SK-N-SH (cell line): ENCODE data around the gene GRIP2. TPM values are rescaled to one million over a fixed set of nuclear protein-coding genes. Genes with fewer than 3 reads are reported as not detected.
A peak's percentile ranks its signal among the peaks of the same experiment; 100 is the strongest.

Experiments
- CTCF ChIA-PET: fragments of 300-600, 350-600 bp; formaldehyde crosslinking; extraction: SDS; loops from one replicate; lab custom pipeline; 2021; lab: Yijun Ruan, JAX
- POLR2A ChIA-PET: fragments of 350-600 bp; sonication (Branson Sonifier 250); formaldehyde crosslinking; extraction: SDS; loops from one replicate; lab custom pipeline; 2020; ENCODE audit warnings: antibody characterized with exemption, inconsistent platforms; lab: Yijun Ruan, JAX
- DNase-seq: peaks from one replicate; pipeline ENCODE4 v3.0.0; 2012
- H2AFZ ChIP-seq: fragments of 200-600 bp; sonication (generic); 2 replicates; pipeline ENCODE4 v1.8.1; 2016; ENCODE audit warnings: antibody characterized with exemption, mild to moderate bottlenecking, low read depth
- H3F3A ChIP-seq: fragments of 200-600 bp; sonication (generic); replicated peaks from 2 replicates; pipeline ENCODE3; 2016; ENCODE audit warnings: antibody characterized with exemption, mild to moderate bottlenecking; ENCODE audit not compliant: insufficient read depth
- H3K27ac ChIP-seq, 2 experiments: fragments of 200-500 bp in 1 of 2; fragments of 200-600 bp in 1 of 2; sonication (Bioruptor generic) in 1 of 2; sonication (generic), shearing (Covaris generic) in 1 of 2; 2 replicates each; pipeline versions ENCODE4 v1.5.1 to v1.6.1; 2014 to 2016; ENCODE audit warnings: low read depth in 2 of 2, inconsistent platforms in 1 of 2, low read length in 1 of 2, mild to moderate bottlenecking in 1 of 2, mixed read lengths in 1 of 2
- H3K27me3 ChIP-seq: fragments of 200-600 bp; sonication (generic), shearing (Covaris generic); 2 replicates; pipeline ENCODE4 v1.6.1; 2016; ENCODE audit warnings: mixed run types; ENCODE audit not compliant: insufficient read depth
- H3K36me3 ChIP-seq, 2 experiments: fragments of 200-500 bp in 1 of 2; fragments of 200-600 bp in 1 of 2; sonication (Bioruptor generic) in 1 of 2; sonication (generic) in 1 of 2; replicated peaks in 1 of 2; 2 replicates each; pipeline versions ENCODE3 to v1.5.1; 2014 to 2016; ENCODE audit warnings: low read length in 1 of 2, mild to moderate bottlenecking in 1 of 2; ENCODE audit not compliant: insufficient read depth in 2 of 2, control insufficient read depth in 1 of 2
- H3K4me1 ChIP-seq, 2 experiments: fragments of 200-500 bp in 1 of 2; fragments of 200-600 bp in 1 of 2; sonication (Bioruptor generic) in 1 of 2; sonication (generic), shearing (Covaris generic) in 1 of 2; 2 replicates each; pipeline versions ENCODE4 v1.5.1 to v1.6.1; 2014 to 2016; ENCODE audit warnings: low read depth in 1 of 2, low read length in 1 of 2, mixed run types in 1 of 2; ENCODE audit not compliant: insufficient read depth in 2 of 2, control insufficient read depth in 1 of 2
- H3K4me2 ChIP-seq: fragments of 200-600 bp; sonication (generic), shearing (Covaris generic); 2 replicates; pipeline ENCODE4 v1.6.1; 2017; ENCODE audit warnings: mixed run types
- H3K4me3 ChIP-seq, 2 experiments: fragments of 200-500 bp in 1 of 2; fragments of 200-600 bp in 1 of 2; sonication (Bioruptor generic) in 1 of 2; sonication (generic), shearing (Covaris generic) in 1 of 2; 2 replicates each; pipeline versions ENCODE4 v1.5.1 to v1.8.1; 2014 to 2016; ENCODE audit warnings: low read depth in 2 of 2, inconsistent platforms in 1 of 2, low read length in 1 of 2, mild to moderate bottlenecking in 1 of 2, mixed read lengths in 1 of 2, moderate library complexity in 1 of 2
- H3K79me2 ChIP-seq: fragments of 200-600 bp; sonication (generic); 2 replicates; pipeline ENCODE4 v1.8.1; 2017; ENCODE audit warnings: mild to moderate bottlenecking; ENCODE audit not compliant: insufficient read depth
- H3K9ac ChIP-seq: fragments of 200-600 bp; sonication (generic); 2 replicates; pipeline ENCODE4 v1.6.1; 2017; ENCODE audit warnings: mixed run types
- H3K9me2 ChIP-seq: fragments of 200-600 bp; sonication (generic); 2 replicates; pipeline ENCODE4 v1.6.1; 2017; ENCODE audit warnings: mixed run types
- H3K9me3 ChIP-seq: fragments of 200-600 bp; sonication (generic); 2 replicates; pipeline ENCODE4 v1.6.1; 2017; ENCODE audit warnings: mixed run types, mild to moderate bottlenecking, moderate library complexity
- H4K20me1 ChIP-seq: fragments of 200-600 bp; sonication (generic); 2 replicates; pipeline ENCODE4 v1.6.1; 2017; ENCODE audit warnings: mild to moderate bottlenecking, mixed run types; ENCODE audit not compliant: insufficient read depth
- CHD2 ChIP-seq: fragments of 150-350 bp; IDR thresholded peaks from 2 replicates; pipeline ENCODE4 v1.6.1; 2018; ENCODE audit warnings: low read length; ENCODE audit not compliant: partially characterized antibody
- FOXJ3 ChIP-seq: sonication (generic); formaldehyde crosslinking; IDR thresholded peaks from 2 replicates; pipeline ENCODE4 v1.5.1; 2020; ENCODE audit warnings: mild to moderate bottlenecking, missing genetic modification reagents
- GATA2 ChIP-seq: sonication (generic); formaldehyde crosslinking; IDR thresholded peaks from 2 replicates; pipeline ENCODE4 v1.5.0; 2020; ENCODE audit warnings: mild to moderate bottlenecking, missing genetic modification reagents
- JUND ChIP-seq: IDR thresholded peaks from 2 replicates; pipeline ENCODE4 v1.4.0; 2012
- MEF2A ChIP-seq: IDR thresholded peaks from 2 replicates; pipeline ENCODE4 v1.4.0; 2012; ENCODE audit warnings: low read depth, borderline replicate concordance
- NRF1 ChIP-seq: IDR thresholded peaks from 2 replicates; pipeline ENCODE4 v1.6.1; 2012; ENCODE audit warnings: low read depth, mild to moderate bottlenecking, low read length
- POLR2AphosphoS5 ChIP-seq: IDR thresholded peaks from 2 replicates; pipeline ENCODE4 v1.6.1; 2012; ENCODE audit warnings: low read depth, low read length
- RAD21 ChIP-seq: IDR thresholded peaks from 2 replicates; pipeline ENCODE4 v1.6.1; 2012; ENCODE audit warnings: mild to moderate bottlenecking, low read length
- SMC3 ChIP-seq: IDR thresholded peaks from 2 replicates; pipeline ENCODE4 v1.6.1; 2012; ENCODE audit warnings: low read depth, low read length, improper control_type of control experiment
- WGBS: methylation state at CpG from one replicate; pipeline ENCODE4 v1.1.6; 2017; ENCODE audit warnings: low lambda C conversion rate; 5-methylcytosine and 5-hydroxymethylcytosine counted together
- polyA plus RNA-seq, 3 experiments: library from polyadenylated mRNA; depleted of rRNA; stranded (reverse); fragments of >200 nt; gene quantifications; 2 replicates each; pipeline ENCODE4 v1.2.3, GENCODE V29; 2012
- TF ChIP-seq, protein P1 (sequence below): IDR thresholded peaks from 2 replicates; pipeline ENCODE4; 2012

GRIP2 gene
- polyA plus RNA-seq, 1 of the 3 experiments (the other 2 are of a cell fraction): 0.15 TPM

DNA sequence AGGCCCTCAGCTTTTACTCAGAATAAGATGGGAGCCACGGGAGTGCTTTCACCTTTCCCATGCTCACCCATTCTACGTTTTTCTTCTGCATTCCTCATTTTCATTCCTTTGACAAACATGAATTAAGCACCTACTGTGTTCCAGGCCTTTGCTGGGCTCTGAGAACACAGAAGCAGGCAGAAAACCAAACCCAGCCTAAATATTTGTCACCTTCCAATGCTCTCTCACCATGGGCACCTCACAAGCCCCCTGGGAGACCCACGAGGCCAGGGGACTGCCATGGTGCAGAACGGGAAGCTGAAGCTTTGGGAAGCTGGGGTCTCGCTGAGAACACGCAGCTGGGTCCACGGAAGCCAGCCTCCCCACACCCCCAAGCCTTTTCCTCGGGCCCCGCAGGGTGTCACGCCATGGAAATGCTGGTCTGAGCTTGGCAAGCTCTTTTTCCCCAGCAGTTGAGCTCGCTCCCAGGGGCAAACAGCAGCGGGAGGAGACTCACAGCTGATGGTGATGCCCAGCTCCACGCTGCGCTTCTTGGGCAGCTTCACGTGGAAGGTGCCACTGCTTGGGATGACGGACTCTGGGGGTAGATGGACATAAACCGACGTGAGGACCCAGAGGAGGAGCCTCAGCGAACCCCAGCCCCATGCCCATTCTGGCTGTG is 27.7 kb downstream of the GRIP2 start (continued):
- TF ChIP-seq POLR2AphosphoS5 (no peak), RAD21 (no peak)

DNA sequence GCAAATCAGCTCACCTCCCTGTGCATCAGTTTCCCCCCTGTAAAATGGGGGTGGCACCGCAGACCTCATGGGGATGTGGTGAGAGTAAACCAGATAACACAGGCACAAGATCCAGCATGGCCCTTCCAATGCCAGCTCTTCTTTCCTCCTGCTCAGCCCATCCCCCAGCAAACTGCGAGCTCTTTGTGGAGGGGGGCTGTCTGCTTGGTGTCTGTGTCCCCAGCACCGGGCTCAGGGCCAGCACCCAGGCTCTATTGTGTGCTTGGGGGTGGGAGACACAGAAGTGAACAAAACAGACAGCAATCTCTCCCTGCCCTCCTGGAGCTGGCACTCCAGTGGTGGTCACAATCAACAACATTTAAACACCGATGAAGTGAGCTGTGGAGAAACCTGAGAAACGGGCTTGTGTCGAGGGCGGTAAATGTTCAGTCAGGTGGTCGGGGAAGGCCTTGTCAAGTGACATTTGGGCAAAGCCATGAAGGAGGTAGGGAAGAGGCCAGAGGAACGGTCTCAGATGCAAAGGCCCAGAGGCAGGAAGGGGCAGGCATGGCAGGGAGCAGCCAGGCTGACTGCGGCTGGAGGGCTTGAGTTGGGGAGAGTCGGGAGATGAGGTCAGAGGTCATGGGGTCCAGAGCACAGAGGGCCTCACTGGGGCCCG is 28.4 kb downstream of the GRIP2 start:
- Histone ChIP-seq H4K20me1 (no peaks in the 10 kb centered on the region), H2AFZ (no peak overlapping the region), H3K27ac (peak overlapping the region in 1 of 2 experiments; percentile 16; a peak in 1 of 4 replicates), H3K4me2 (no peak overlapping the region), H3K9me3 (no peaks in the 10 kb centered on the region), H3K4me1 (peaks cover 0 to 14% of the 10 kb centered on the region in 2 experiments; a peak in 1 of 4 replicates), H3K9me2 (no peaks in the 10 kb centered on the region), H3K9ac (no peak overlapping the region), H3K36me3 (no peaks in the 10 kb centered on the region), H3K4me3 (no peak overlapping the region), H3K79me2 (no peaks in the 10 kb centered on the region), H3K27me3 (no peaks in the 10 kb centered on the region), H3F3A (no peaks in the 10 kb centered on the region)
- POLR2A ChIA-PET: interaction anchor here (1.1 kb wide), 1 partner anchor 36 kb away, joined by 3 read pairs; no protein-coding TSS in a partner anchor
- 65% methylated on average over 10 of the region's 12 CpGs for WGBS
- DNase-seq: peak; percentile 62
- TF ChIP-seq, protein P1, sequence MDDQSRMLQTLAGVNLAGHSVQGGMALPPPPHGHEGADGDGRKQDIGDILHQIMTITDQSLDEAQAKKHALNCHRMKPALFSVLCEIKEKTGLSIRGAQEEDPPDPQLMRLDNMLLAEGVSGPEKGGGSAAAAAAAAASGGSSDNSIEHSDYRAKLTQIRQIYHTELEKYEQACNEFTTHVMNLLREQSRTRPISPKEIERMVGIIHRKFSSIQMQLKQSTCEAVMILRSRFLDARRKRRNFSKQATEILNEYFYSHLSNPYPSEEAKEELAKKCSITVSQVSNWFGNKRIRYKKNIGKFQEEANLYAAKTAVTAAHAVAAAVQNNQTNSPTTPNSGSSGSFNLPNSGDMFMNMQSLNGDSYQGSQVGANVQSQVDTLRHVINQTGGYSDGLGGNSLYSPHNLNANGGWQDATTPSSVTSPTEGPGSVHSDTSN: no peak
- peak; percentile 47 for TF ChIP-seq CHD2
- CTCF ChIA-PET: interaction anchor here (0.7 to 11.4 kb wide), 5 partner anchors 10 to 251 kb away, joined by 3 to 183 read pairs (median 3); no protein-coding TSS in a partner anchor

DNA sequence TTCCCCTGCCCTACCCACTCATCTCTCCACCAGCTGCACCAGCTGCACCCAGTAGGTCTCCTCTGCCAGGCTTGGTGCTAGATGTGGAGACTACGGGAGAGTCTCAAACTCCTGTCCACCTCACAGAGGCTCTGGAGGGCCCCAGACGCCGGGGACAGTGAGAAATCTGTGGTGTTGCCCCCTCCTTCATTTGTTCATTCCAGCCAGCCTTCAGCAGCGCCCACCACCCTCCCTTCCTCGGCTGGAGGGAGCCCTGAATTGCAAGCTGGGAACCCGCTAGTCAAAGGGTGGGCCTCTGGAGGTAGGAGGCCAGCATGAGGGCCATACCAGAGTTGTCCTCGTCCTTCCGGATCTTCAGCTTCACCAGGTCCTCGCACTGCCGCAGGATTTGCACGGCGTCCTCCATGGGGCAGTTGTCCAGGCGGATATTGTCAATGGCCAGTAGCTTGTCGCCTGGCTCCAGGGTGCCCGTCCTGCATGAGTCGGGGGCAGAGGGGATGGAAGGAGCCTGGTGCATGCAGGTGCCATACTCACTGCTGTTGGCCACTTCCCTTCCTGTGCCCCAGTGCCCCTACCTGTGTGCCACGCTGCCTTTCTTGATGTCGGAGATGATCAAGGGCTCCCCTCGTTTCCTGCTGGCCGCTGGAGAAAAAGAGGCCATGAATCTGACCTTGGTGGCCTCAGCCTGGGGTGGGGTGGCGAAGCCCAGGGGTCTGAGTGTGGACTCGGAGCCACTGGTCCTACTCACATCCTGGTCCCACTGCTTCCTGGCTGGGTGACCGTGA is 29.1 kb downstream of the GRIP2 start:
- H3F3A ChIP-seq: no peaks in the 10 kb centered on the region
- no peaks in the 10 kb centered on the region for H3K36me3 ChIP-seq
- no peaks in the 10 kb centered on the region for H3K79me2 ChIP-seq
- H3K4me1 ChIP-seq: peaks cover 0 to 14% of the 10 kb centered on the region in 2 experiments; a peak in 1 of 4 replicates
- no peaks in the 10 kb centered on the region for H3K9me3 ChIP-seq
- H4K20me1 ChIP-seq: no peaks in the 10 kb centered on the region
- peak overlapping the region in 1 of 2 experiments; percentile 16; a peak in 1 of 4 replicates for H3K27ac ChIP-seq
- POLR2A ChIA-PET: no interaction called here
- TF ChIP-seq JUND: no peak
- TF ChIP-seq RAD21: no peak
- TF ChIP-seq SMC3: no peak
- TF ChIP-seq MEF2A: no peak
- TF ChIP-seq GATA2 (CRISPR knock-in tag): no peak
- no peak for TF ChIP-seq NRF1
- TF ChIP-seq FOXJ3 (CRISPR knock-in tag): no peak
- TF ChIP-seq, all 33 proteins: peak for 0
- Histone ChIP-seq H3K4me2 (no peak overlapping the region), H3K4me3 (no peak overlapping the region), H3K27me3 (no peaks in the 10 kb centered on the region), H3K9me2 (no peaks in the 10 kb centered on the region), H2AFZ (no peak overlapping the region), H3K9ac (no peak overlapping the region)
- 56% methylated on average over 10 of the region's 23 CpGs for WGBS
- CTCF ChIA-PET: interaction anchor here (0.7 to 11.4 kb wide), 6 partner anchors 10 to 250 kb away, joined by 3 to 183 read pairs (median 4); no protein-coding TSS in a partner anchor
- DNase-seq: no peak
